HG03196 (cell line): ENCODE results near the gene GP1BB.

Experiments
- ATAC-seq: cut with Tn5 transposase; IDR thresholded peaks from one replicate; pipeline ENCODE4 v1.9.1; 2021; ENCODE audit not compliant: unreplicated experiment

GP1BB gene

DNA sequence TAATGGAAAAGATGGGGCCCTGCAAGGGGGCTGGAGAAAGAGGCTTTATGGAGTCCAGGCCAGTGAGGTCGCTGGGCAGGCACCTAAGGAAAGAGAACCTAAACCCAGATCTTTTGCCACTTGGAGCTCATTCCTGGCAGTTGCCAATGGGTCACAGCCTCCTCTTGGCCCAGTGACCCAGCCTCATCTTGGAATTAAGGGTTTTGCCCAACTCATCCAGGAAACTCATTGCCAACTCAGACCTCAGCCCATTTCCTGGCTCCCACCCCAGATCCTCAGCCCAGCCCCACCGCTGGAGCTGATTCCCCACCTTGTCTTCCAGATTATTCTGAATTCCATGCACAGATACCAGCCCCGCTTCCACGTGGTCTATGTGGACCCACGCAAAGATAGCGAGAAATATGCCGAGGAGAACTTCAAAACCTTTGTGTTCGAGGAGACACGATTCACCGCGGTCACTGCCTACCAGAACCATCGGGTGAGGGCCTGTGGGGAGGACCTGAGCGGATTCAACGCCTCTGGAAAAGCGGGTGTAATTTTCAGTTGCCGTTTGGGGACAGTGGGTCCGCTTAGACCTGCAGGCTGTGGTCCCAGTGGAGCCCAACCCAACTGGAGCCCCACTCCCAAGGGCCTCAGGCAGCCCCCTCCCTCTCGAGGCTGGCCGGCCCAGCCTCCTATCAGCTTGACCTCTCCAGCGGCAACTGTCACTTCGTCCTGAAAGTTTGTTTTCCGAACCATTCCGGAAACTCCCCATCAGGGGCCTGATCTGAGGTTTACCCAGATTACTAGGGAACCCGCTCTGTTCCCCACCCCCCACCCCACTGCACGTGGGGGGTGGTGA lies 41.5 kb downstream of the GP1BB start:
- ATAC-seq: no peak

DNA sequence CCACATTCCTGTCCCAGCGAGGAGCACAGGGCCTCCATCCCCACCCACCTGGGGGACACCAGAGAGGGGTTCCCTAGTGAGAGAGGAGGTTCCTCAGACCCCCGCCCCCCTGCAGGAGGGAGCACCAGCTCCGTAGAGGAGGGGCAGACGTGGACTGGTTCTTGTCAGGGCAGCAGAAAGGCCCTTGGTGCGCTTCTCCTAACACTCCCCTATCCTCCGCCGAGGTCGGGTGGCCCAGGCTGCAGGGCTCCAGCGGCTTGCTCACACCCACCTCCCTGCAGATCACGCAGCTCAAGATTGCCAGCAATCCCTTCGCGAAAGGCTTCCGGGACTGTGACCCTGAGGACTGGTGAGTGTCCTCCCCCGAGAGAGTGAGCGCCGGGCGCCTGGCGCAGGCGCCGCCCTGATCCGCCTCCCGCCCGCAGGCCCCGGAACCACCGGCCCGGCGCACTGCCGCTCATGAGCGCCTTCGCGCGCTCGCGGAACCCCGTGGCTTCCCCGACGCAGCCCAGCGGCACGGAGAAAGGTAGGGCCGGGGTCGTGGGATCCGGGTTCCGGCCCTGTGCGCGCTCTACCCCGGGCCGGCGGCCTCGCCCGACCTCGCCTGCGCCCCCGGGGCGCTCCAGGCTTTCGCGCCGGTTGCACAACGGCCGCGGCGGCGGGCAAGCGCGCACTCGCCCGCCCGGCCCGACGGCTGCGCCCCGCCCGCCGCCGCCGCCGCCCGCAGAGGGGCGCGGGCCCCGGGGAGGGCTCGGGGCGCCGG lies 42.3 kb downstream of the GP1BB start:
- ATAC-seq: no peak

DNA sequence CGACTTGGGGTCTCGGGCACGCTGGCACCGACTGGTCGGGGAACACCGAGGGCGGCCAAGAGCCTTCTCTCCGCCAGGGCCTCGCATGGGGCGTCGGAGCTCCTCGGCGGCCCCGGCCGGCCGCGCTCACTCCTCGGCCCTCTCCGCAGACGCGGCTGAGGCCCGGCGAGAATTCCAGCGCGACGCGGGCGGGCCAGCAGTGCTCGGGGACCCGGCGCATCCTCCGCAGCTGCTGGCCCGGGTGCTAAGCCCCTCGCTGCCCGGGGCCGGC lies 42.8 kb downstream of the GP1BB start:
- no peak for ATAC-seq

DNA sequence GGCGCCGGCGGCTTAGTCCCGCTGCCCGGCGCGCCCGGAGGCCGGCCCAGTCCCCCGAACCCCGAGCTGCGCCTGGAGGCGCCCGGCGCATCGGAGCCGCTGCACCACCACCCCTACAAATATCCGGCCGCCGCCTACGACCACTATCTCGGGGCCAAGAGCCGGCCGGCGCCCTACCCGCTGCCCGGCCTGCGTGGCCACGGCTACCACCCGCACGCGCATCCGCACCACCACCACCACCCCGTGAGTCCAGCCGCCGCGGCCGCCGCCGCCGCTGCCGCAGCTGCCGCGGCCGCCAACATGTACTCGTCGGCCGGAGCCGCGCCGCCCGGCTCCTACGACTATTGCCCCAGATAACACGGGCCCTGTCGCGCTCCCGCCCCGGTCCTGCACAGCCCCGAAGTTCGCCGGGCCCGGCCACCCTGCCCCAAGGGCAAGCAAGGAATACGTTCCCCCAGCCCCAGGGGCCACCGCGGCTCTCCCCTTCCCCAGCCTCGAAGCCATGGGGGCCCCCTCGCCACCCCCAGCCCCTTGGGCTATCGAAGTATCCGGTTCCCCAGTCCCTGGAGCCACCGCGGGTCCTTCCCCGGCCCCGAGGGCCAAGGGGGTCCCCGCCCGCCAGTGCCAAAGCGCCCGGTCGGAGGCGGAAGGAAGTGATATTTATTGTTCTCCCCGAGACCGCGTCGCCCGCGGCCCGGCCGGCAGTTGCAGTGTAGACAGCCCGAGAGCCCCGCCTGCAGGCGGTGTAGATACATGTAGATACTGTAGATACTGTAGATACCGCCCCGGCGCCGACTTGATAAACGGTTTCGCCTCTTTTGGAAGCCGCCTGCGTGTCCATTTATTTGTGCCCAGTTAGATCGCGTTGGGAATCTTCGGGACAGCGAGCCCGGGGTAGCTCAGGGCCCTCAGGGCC lies 43.4 kb downstream of the GP1BB start:
- ATAC-seq: no peak

DNA sequence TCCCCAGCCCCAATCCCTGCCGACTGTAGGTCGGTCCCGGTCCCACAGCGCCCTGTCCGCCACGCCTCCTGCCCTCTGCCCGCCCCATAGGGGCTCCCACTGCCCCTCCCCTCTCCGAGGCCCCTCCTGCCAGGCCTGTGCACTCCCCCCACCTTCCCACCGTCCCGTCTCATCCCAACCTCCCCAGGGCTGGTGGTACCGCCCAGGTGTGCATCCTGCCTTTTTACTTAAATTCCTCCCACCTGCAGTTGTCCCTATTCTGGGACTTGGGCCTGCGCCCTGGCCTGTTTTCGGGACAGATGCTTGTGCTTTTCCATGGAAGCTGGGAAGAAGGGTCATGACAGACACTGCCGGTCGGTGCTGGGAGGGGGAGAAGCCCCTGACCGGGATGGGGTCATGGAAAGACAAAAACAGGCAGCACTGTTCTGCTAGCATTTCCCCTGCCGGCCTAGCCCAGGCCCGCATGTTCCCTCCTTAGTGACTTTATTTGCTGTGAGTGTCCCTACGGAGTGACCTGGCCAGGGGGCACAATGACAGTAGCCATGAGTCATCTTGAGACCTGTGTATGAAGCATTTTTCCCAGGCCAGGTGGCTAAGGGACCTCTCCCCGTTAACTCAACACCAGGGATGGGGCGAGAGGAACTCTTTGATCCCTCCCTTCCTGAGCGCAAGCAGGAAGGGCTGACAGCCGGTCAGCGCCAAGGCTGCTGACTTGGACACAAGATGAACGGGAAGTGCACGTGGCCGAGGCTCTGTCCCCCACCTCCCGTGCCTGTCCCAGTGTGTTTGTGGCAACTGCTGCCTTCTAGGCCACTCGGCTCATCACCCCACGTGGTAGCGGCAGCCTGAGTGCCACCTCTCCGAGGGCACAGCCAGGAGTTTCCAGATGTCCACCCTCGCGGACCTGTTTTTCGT lies 44.3 kb downstream of the GP1BB start:
- no peak for ATAC-seq

DNA sequence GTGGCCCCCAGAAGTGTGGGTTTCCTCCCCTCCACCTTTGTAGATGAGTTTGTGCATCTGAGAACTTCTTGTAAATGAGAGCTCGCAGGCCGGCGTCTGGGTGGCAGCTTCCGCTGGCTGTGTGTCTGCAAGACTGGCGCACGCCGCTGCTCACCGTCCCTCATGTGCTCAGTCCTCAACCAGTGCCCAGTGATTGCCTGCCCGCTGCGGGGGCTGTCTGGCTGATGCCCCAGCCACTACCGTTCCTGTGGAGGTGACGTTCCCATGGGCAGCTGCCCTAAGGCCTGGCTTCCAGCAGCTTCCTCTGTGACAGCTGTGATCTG lies 46.0 kb downstream of the GP1BB start:
- no peak for ATAC-seq

DNA sequence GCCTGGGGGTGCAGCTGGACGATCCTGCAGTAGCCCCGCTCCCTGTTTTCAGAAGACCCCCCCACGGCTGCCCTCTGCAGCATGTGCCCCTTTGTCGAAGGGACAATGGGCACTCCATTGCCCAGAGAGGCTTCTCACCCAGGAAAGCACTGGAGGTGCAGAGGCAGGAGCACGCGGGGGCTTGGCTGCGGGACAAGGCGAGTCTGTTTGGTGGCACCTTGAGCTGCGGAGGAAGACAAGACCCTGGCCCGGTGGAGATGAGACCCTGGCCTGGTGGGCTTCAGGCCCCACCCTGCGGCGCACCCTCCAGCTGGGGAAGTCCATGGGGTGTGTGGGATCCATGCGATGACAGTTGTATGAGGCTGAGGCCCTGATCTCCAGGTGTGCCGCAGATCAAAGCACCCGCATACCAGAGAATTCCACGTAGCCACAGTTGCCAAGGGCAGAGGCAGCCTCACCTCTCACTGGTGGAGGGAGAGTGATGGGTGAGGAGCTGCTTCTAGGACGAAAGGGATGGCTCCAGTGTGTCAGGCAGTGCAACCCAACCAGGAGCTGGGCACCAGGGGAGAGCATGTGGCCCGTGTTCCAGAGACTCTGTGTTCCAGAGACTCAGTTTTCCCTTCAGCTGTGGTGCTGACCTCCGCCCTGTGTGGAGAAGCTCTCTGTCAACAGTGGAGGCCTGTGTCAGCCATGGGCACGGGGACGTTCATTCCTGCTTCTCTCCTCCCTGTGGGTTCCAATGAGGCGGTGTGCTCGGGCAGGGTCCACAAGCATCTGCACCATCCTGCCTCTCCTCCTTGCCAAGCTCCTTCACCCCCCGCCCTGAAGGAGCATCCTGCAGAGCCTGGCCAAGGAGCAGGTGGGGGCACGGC lies 47.2 kb downstream of the GP1BB start:
- ATAC-seq: no peak

DNA sequence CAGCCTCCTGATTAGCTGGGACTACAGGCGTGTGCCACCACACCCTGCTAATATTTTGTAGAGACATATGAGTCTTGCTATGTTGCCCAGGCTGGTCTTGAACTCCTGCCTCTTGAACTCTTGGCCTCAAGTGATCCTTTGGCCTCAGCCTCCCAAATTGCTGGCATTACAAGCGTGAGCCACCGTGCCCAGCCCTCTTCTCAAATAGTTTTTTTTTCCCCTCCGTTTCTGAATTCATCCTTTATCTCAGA lies 49.0 kb downstream of the GP1BB start:
- ATAC-seq: no peak

DNA sequence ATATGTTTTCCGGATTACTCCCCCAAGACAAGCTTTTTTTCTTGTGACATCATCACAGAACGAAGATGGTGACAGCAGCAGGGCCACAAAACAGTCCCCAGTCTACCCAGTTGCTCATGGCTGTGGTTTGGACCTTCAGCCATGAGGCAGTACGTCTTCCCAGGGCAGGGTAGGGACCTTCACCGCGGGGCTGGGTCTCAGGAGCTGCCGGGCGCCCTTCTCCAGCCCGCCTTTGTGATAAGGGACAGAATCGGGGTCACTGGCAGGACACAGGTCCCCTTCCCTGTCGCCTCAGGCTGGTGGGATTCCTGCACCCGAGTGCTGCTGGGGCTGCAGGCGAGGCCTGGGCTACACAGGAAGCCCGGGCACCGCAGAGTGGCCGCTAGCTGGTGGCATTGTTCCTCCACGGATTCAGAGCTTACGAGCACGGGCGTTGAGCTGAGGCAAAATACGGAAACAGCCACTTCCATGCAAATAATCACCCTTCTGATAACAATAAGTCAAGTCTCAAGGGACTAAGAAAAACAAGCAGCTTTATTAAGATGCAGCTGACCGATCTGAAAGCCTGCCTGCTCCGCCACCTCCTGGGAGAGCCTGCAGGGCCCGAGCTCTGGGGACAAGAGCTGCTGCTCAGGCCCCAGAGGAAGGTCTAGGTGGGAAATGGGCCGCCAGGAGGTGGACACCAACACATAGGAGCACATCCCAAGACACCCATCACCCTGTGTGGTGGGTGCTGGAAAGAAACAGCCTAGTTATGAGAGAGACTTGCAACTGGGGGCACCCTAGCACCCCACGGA lies 49.5 kb downstream of the GP1BB start:
- ATAC-seq: peak; percentile 70

DNA sequence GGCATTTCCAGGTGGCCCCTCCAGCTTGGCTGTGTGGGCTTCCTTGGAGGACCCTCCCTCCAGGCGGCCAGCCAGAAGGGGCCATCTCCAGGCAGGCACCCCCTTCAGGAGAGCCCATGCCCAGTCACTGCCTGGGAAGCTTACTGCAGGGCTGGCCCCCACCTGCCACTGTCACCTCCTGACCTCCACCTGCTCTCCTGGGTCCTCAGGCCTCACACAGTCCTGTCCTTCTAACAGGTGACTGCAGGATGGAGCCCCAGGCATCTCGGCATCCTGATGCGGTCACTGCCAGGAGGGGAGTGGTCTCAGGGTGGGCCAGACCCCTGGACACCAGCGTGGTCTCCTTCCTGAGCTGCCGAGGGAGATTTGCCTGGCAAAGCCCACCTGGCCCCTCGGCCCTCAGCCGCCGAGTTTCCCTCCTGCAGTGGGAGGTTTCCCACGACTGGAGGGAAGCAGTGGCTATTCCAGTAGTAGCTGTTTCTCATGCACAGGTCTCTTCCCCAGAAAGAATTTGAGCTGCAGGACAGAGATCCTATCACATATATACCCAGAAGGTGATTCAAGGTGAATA lies 50.2 kb downstream of the GP1BB start:
- ATAC-seq: no peak
